ENCODE data around the gene ITIH4.

DNA sequence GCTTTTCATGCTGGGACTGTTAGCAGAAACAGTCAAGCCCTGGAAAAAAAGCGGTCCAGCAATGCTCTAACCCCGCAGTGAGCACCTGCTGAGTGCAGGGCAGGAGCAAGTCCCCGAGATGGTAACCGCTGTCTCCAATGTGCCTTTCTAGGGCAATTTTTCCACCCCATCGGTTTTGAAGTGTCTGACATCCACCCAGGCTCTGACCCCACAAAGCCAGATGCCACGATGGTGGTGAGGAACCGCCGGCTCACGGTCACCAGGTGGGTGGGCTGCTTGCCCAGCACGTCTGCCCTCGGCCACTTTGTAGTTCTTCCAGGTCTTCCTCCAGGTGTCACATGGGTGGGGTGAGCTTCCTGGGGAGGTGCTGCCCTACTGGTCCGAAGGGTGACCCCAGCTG lies 39.1 kb downstream of the ITIH4 start:
- TF ChIP-seq, protein P1, sequence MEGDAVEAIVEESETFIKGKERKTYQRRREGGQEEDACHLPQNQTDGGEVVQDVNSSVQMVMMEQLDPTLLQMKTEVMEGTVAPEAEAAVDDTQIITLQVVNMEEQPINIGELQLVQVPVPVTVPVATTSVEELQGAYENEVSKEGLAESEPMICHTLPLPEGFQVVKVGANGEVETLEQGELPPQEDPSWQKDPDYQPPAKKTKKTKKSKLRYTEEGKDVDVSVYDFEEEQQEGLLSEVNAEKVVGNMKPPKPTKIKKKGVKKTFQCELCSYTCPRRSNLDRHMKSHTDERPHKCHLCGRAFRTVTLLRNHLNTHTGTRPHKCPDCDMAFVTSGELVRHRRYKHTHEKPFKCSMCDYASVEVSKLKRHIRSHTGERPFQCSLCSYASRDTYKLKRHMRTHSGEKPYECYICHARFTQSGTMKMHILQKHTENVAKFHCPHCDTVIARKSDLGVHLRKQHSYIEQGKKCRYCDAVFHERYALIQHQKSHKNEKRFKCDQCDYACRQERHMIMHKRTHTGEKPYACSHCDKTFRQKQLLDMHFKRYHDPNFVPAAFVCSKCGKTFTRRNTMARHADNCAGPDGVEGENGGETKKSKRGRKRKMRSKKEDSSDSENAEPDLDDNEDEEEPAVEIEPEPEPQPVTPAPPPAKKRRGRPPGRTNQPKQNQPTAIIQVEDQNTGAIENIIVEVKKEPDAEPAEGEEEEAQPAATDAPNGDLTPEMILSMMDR (IDR thresholded peaks at IDR 0.05; ENCODE audit: poor library complexity) = no peak
- TF ChIP-seq EZH2 (IDR thresholded peaks at IDR 0.05; ENCODE audit: borderline replicate concordance) = no peak
